ENCODE data around the gene ZNF436.
"Not testable (repeated sequence)": the region's sequence is repeated elsewhere in the genome, so short reads cannot be mapped to it uniquely, and the experiment has no call there.

- TF ChIP-seq, protein P1, sequence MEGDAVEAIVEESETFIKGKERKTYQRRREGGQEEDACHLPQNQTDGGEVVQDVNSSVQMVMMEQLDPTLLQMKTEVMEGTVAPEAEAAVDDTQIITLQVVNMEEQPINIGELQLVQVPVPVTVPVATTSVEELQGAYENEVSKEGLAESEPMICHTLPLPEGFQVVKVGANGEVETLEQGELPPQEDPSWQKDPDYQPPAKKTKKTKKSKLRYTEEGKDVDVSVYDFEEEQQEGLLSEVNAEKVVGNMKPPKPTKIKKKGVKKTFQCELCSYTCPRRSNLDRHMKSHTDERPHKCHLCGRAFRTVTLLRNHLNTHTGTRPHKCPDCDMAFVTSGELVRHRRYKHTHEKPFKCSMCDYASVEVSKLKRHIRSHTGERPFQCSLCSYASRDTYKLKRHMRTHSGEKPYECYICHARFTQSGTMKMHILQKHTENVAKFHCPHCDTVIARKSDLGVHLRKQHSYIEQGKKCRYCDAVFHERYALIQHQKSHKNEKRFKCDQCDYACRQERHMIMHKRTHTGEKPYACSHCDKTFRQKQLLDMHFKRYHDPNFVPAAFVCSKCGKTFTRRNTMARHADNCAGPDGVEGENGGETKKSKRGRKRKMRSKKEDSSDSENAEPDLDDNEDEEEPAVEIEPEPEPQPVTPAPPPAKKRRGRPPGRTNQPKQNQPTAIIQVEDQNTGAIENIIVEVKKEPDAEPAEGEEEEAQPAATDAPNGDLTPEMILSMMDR (IDR thresholded peaks at IDR 0.05) = not testable (repeated sequence)
- not testable (repeated sequence) for TF ChIP-seq EZH2 (IDR thresholded peaks at IDR 0.05; ENCODE audit: borderline replicate concordance, insufficient read depth, low read depth, low read length, poor library complexity, severe bottlenecking)
These were observed 10.6 kb upstream of the ZNF436 start for GRCh38 chr1:23380236-23380635.
